GM23338 (cell line): ENCODE results near the gene NNAT. TPM values are rescaled to one million over a fixed set of nuclear protein-coding genes. Genes with fewer than 3 reads are reported as not detected.

ENCODE experiments used
- ATAC-seq: fragments of 200-7000 bp; cut with Tn5 transposase; 3 replicates; pipeline ENCODE4 v1.9.1; 2020
- DNase-seq: peaks from one replicate; pipeline ENCODE4 v3.0.0-alpha.2; 2015; ENCODE audit warnings: low spot score
- H2AFZ ChIP-seq: fragments of 200-600 bp; sonication (generic); 2 replicates; pipeline ENCODE4 v1.8.0; 2016; ENCODE audit warnings: antibody characterized with exemption, mild to moderate bottlenecking, moderate library complexity
- H3F3A ChIP-seq: fragments of 200-600 bp; sonication (generic); replicated peaks from 2 replicates; pipeline ENCODE4 v1.8.0; 2017; ENCODE audit warnings: antibody characterized with exemption, mixed run types, low read depth
- H3K27ac ChIP-seq: fragments of 200-600 bp; sonication (generic); 2 replicates; pipeline ENCODE4 v1.6.1; 2016; ENCODE audit warnings: low read depth
- H3K27me3 ChIP-seq: fragments of 200-600 bp; sonication (generic); 2 replicates; pipeline ENCODE4 v1.8.0; 2016; ENCODE audit warnings: mild to moderate bottlenecking, mixed run types, moderate library complexity; ENCODE audit not compliant: insufficient read depth
- H3K36me3 ChIP-seq: fragments of 200-600 bp; sonication (generic); 2 replicates; pipeline ENCODE4 v1.8.0; 2016; ENCODE audit warnings: mild to moderate bottlenecking; ENCODE audit not compliant: insufficient read depth
- H3K4me1 ChIP-seq: fragments of 200-600 bp; sonication (generic); 2 replicates; pipeline ENCODE4 v1.8.0; 2016; ENCODE audit warnings: mild to moderate bottlenecking, moderate library complexity; ENCODE audit not compliant: insufficient read depth
- H3K4me2 ChIP-seq: fragments of 200-600 bp; sonication (generic); 2 replicates; pipeline ENCODE4 v1.7.1; 2017; ENCODE audit warnings: mixed run types
- H3K4me3 ChIP-seq: fragments of 200-600 bp; sonication (generic); 2 replicates; pipeline ENCODE4 v1.6.1; 2016; ENCODE audit warnings: mixed run types
- H3K79me2 ChIP-seq: fragments of 200-600 bp; sonication (generic); replicated peaks from 2 replicates; pipeline ENCODE4 v1.8.0; 2017; ENCODE audit warnings: mild to moderate bottlenecking; ENCODE audit not compliant: insufficient read depth
- H3K9me2 ChIP-seq: fragments of 200-600 bp; sonication (generic); 2 replicates; pipeline ENCODE4 v1.8.0; 2017; ENCODE audit not compliant: insufficient read depth
- H4K20me1 ChIP-seq: fragments of 200-600 bp; sonication (generic); replicated peaks from 2 replicates; pipeline ENCODE4 v1.8.0; 2017; ENCODE audit warnings: mild to moderate bottlenecking; ENCODE audit not compliant: insufficient read depth
- H3K27ac Mint-ChIP-seq: 2 replicates; pipeline ENCODE4 v1.8.0; 2020; ENCODE audit warnings: inconsistent platforms, mild to moderate bottlenecking, moderate library complexity, mixed read lengths
- H3K27me3 Mint-ChIP-seq: 3 replicates; pipeline ENCODE4 v1.8.0; 2022; ENCODE audit warnings: low read depth, mild to moderate bottlenecking, moderate library complexity, mixed read lengths, inconsistent platforms; ENCODE audit not compliant: insufficient read depth, poor library complexity
- H3K36me3 Mint-ChIP-seq: 3 replicates; pipeline ENCODE4 v1.8.0; 2021; ENCODE audit warnings: low read depth, mild to moderate bottlenecking, inconsistent platforms, moderate library complexity, mixed read lengths
- H3K4me1 Mint-ChIP-seq: 3 replicates; pipeline ENCODE4 v1.8.0; 2020; ENCODE audit warnings: mild to moderate bottlenecking, inconsistent platforms, mixed read lengths
- H3K4me3 Mint-ChIP-seq: 3 replicates; pipeline ENCODE4 v1.8.0; 2021; ENCODE audit warnings: moderate library complexity, mild to moderate bottlenecking, inconsistent platforms, mixed read lengths
- H3K9me3 Mint-ChIP-seq: 3 replicates; pipeline ENCODE4 v1.8.0; 2020; ENCODE audit warnings: moderate library complexity, mild to moderate bottlenecking, inconsistent platforms, mixed read lengths
- CREB1 ChIP-seq: fragments of 250-450 bp; sonication (Bioruptor Pico); IDR thresholded peaks from 2 replicates; pipeline ENCODE4 v1.5.0; 2020; ENCODE audit warnings: low read depth, mild to moderate bottlenecking, moderate library complexity
- CTCF ChIP-seq, 2 experiments: fragments of 200-600 bp in 1 of 2; sonication (generic) in 1 of 2; conservative IDR thresholded peaks; 2 replicates each; pipeline versions ENCODE4 v1.5.1 to v1.6.1; 2016 to 2017; ENCODE audit warnings: antibody characterized with exemption in 2 of 2, low read depth in 2 of 2, mild to moderate bottlenecking in 2 of 2, moderate library complexity in 1 of 2
- ETS1 ChIP-seq: IDR thresholded peaks from 2 replicates; pipeline ENCODE4 v1.6.1; 2016; ENCODE audit warnings: antibody characterized with exemption
- EZH2 ChIP-seq: fragments of 200-600 bp; sonication (generic); IDR thresholded peaks from one replicate; pipeline ENCODE4 v1.8.0; 2017; ENCODE audit warnings: antibody characterized with exemption, mild to moderate bottlenecking, low read depth; ENCODE audit not compliant: unreplicated experiment
- EZH2phosphoT487 ChIP-seq: fragments of 200-600 bp; sonication (generic); IDR thresholded peaks from one replicate; pipeline ENCODE4 v1.8.1; 2018; ENCODE audit warnings: antibody characterized with exemption; ENCODE audit not compliant: unreplicated experiment
- JUNB ChIP-seq: IDR thresholded peaks from one replicate; pipeline ENCODE4 v1.6.1; 2016; ENCODE audit warnings: antibody characterized with exemption; ENCODE audit not compliant: unreplicated experiment
- NANOG ChIP-seq: IDR thresholded peaks from 2 replicates; pipeline ENCODE4 v1.6.1; 2016; ENCODE audit warnings: antibody characterized with exemption, borderline replicate concordance
- POLR2AphosphoS5 ChIP-seq: IDR thresholded peaks from 2 replicates; pipeline ENCODE4 v1.6.1; 2016; ENCODE audit warnings: antibody characterized with exemption, low read depth
- REST ChIP-seq: IDR thresholded peaks from one replicate; pipeline ENCODE4 v1.6.1; 2018; ENCODE audit warnings: antibody characterized with exemption; ENCODE audit not compliant: unreplicated experiment
- STAT1 ChIP-seq: IDR thresholded peaks from one replicate; pipeline ENCODE4 v1.6.1; 2016; ENCODE audit warnings: antibody characterized with exemption; ENCODE audit not compliant: unreplicated experiment
- ZNF114 ChIP-seq: fragments of 250-450 bp; sonication (Bioruptor Pico); IDR thresholded peaks from 2 replicates; pipeline ENCODE4 v1.5.0; 2020; ENCODE audit warnings: mild to moderate bottlenecking, moderate library complexity
- ZNF331 ChIP-seq: fragments of 250-450 bp; sonication (Bioruptor Pico); IDR thresholded peaks from 2 replicates; pipeline ENCODE4 v1.5.0; 2020; ENCODE audit warnings: low read depth, mild to moderate bottlenecking, moderate library complexity
- ZNF462 ChIP-seq: fragments of 250-450 bp; sonication (Bioruptor Pico); IDR thresholded peaks from 2 replicates; pipeline ENCODE4 v1.5.0; 2020; ENCODE audit warnings: mild to moderate bottlenecking, moderate library complexity
- polyA plus RNA-seq: library from polyadenylated mRNA; unstranded; fragments of >200 nt; fragmentation: Nextera tagmentation; extraction: Ambion mirVana; gene quantifications from 2 replicates; pipeline ENCODE4 v1.2.1, GENCODE V29; 2016
- total RNA-seq: library from RNA; depleted of rRNA; stranded (reverse); fragments of >200 nt; shearing (Covaris generic); gene quantifications from 2 replicates; pipeline ENCODE4 v1.2.3, GENCODE V29; 2014

Gene NNAT
- total and polyA plus RNA-seq, 2 experiments from 2014 or later, result 4.3 to 4.9 TPM

GRCh38 chr20:37471741-37472235 is 49.3 kb upstream of the NNAT start:
- Histone ChIP-seq H3K4me3 (no peak overlapping the region), H3K36me3 (no peaks in the 10 kb centered on the region), H4K20me1 (no peaks in the 10 kb centered on the region), H3K9me2 (0 out of 2 replicates have a peak, but pooled peaks cover 3% of the 10 kb centered on the region), H3K79me2 (no peaks in the 10 kb centered on the region), H3K4me1 (no peaks in the 10 kb centered on the region), H3F3A (no peaks in the 10 kb centered on the region), H2AFZ (no peak overlapping the region), H3K27ac (no peak overlapping the region), H3K27me3 (no peaks in the 10 kb centered on the region), H3K4me2 (no peak overlapping the region)
- peaks cover 9% of the 10 kb centered on the region for H3K27me3 Mint-ChIP-seq
- H3K4me1 Mint-ChIP-seq, result no peaks in the 10 kb centered on the region; the same call in 2 of the 3 replicates
- ATAC-seq (no peak), DNase-seq (no peak)
- peaks cover 3% of the 10 kb centered on the region; the same call in 1 of the 3 replicates for H3K9me3 Mint-ChIP-seq
- TF ChIP-seq ZNF462 (CRISPR knock-in tag) (no peak), CTCF (conservative IDR thresholded peaks at IDR 0.05; ENCODE audit: low read depth in 2 of 2) (no peak), POLR2AphosphoS5 (no peak), STAT1 (no peak), EZH2 (no peak), ETS1 (no peak), JUNB (no peak), REST (no peak), EZH2phosphoT487 (no peak), NANOG (no peak), CREB1 (CRISPR knock-in tag) (no peak), ZNF114 (CRISPR knock-in tag) (no peak), ZNF331 (CRISPR knock-in tag) (no peak)
- no peak overlapping the region for H3K27ac Mint-ChIP-seq
- no peak overlapping the region for H3K4me3 Mint-ChIP-seq
- no peaks in the 10 kb centered on the region for H3K36me3 Mint-ChIP-seq
